ENCODE results near the gene SLC6A7. TPM values are rescaled to one million over a fixed set of nuclear protein-coding genes. Genes with fewer than 3 reads are reported as not detected.
A peak's percentile ranks its signal among the peaks of the same experiment; 100 is the strongest.

The SLC6A7 gene
- total and polyA plus RNA-seq, 2 donors from 2014 or later: not detected

DNA sequence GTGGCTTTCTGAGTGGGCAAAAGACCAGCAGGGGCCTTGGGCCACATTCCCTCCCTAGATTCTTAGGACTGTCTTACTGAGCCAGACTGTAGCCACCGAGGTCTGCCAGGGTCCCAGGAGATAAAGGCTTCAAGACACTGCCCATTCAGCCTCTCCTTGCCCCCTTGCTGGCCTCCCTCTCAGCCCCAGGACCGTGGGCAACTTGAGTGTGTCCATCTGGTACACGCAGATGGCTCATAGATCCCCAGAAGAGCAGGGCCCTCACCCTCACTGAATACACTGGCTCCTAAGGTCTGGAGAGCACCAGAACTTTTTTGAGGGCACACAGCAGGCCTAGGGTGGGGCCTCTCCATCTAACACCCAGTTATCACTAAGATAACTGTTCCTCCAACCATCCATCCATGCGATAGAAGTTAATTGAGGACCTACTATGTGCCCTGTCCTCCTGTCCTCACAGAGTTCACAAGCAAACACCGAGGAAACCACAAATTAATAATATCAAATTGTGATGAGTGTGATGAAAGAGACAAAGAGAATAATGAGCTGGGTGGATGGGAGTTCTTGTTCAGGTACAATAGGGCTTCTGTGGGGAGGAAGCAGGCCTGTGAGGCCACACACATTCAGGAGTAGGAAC lies 29.3 kb upstream of the SLC6A7 start:
- peaks cover 3 to 14% (median 11%) of the 10 kb centered on the region in 3 donors for H3K4me1 ChIP-seq (ENCODE audit: control insufficient read depth in 2 of 3, insufficient read depth in 2 of 3, low read depth in 1 of 3, low read length in 3 of 3)
- H3K27ac ChIP-seq (ENCODE audit: low read depth in 2 of 2, low read length in 2 of 2): peak overlapping the region; percentile 69 to 82
- no peak for DNase-seq
- intact Hi-C loops (cut with DNase I): no loop called here
- TF ChIP-seq, protein P1, sequence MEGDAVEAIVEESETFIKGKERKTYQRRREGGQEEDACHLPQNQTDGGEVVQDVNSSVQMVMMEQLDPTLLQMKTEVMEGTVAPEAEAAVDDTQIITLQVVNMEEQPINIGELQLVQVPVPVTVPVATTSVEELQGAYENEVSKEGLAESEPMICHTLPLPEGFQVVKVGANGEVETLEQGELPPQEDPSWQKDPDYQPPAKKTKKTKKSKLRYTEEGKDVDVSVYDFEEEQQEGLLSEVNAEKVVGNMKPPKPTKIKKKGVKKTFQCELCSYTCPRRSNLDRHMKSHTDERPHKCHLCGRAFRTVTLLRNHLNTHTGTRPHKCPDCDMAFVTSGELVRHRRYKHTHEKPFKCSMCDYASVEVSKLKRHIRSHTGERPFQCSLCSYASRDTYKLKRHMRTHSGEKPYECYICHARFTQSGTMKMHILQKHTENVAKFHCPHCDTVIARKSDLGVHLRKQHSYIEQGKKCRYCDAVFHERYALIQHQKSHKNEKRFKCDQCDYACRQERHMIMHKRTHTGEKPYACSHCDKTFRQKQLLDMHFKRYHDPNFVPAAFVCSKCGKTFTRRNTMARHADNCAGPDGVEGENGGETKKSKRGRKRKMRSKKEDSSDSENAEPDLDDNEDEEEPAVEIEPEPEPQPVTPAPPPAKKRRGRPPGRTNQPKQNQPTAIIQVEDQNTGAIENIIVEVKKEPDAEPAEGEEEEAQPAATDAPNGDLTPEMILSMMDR (IDR thresholded peaks at IDR 0.05; ENCODE audit: borderline replicate concordance, extremely low read depth, insufficient read depth): no peak
- FAIRE-seq: no peak
- H3K36me3 ChIP-seq (ENCODE audit: control insufficient read depth in 2 of 3, insufficient read depth in 3 of 3, low read length in 3 of 3): no peaks in the 10 kb centered on the region
- H3K9me3 ChIP-seq (ENCODE audit: control insufficient read depth in 2 of 3, insufficient read depth in 1 of 3, low read length in 3 of 3): no peaks in the 10 kb centered on the region
- no peak overlapping the region for H3K4me3 ChIP-seq (ENCODE audit: low read length in 3 of 3)
- peak overlapping the region in 1 of 3 donors; percentile 27 for H3K9ac ChIP-seq (ENCODE audit: low read length in 3 of 3)
- H3K27me3 ChIP-seq (ENCODE audit: control insufficient read depth, insufficient read depth, low read length): no peaks in the 10 kb centered on the region

DNA sequence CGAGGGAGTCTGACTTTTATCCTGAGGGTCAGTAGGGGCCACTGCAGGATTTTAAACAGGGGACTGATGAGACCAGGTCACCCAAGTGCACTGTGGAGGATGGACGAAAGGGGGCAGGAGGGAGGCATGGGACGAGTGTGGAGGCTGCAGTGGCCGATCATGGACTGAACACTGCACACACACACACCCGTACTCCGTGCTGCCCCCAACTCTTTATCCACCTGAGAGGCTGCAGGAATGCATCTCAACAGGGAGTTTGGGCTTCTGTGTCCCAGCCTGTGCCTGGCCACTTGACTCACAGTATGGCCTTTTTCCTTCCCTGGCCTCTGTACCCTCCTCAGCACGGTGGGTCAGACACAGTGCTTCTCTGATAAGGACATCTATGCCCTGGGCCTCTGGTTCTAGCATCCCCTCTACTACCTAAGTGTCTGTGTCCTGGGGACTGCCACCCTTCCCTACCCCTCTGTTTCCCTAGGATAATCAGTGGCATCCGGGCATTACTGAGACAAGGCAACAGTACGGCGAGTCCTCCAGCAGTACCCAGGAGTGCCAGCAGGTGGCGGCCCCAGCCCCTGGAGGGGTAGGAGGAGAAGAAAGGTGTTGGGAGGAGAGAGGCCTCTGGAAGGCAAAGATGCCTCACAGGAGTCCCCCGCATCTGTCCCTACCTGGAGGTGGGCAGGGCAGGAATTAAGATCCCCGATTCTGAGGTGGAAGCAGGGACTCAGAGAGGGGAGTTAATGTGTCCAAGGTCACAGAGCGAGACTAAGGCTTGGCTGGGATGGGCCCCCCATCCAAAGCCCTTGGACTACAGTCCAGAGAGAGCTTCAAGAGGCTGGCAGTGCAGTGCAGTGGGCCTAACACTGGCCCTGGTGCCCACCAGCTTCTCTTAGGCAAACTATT lies 28.4 kb upstream of the SLC6A7 start:
- Histone ChIP-seq H3K27ac (ENCODE audit: low read depth in 2 of 2, low read length in 2 of 2) (peak overlapping the region; percentile 8 to 69), H3K9ac (ENCODE audit: low read length in 3 of 3) (no peak overlapping the region), H3K4me1 (ENCODE audit: control insufficient read depth in 2 of 3, insufficient read depth in 2 of 3, low read depth in 1 of 3, low read length in 3 of 3) (peaks cover 0 to 14% (median 11%) of the 10 kb centered on the region in 3 donors), H3K36me3 (ENCODE audit: control insufficient read depth in 2 of 3, insufficient read depth in 3 of 3, low read length in 3 of 3) (no peaks in the 10 kb centered on the region), H3K27me3 (ENCODE audit: control insufficient read depth, insufficient read depth, low read length) (no peaks in the 10 kb centered on the region), H3K9me3 (ENCODE audit: control insufficient read depth in 2 of 3, insufficient read depth in 1 of 3, low read length in 3 of 3) (no peaks in the 10 kb centered on the region), H3K4me3 (ENCODE audit: low read length in 3 of 3) (no peak overlapping the region)
- FAIRE-seq: no peak
- intact Hi-C loops (cut with DNase I): no loop called here
- DNase-seq: peak; percentile 80 to 92 (median 85)
- TF ChIP-seq, protein P1 (IDR thresholded peaks at IDR 0.05; ENCODE audit: borderline replicate concordance, extremely low read depth, insufficient read depth): peak; percentile 92

DNA sequence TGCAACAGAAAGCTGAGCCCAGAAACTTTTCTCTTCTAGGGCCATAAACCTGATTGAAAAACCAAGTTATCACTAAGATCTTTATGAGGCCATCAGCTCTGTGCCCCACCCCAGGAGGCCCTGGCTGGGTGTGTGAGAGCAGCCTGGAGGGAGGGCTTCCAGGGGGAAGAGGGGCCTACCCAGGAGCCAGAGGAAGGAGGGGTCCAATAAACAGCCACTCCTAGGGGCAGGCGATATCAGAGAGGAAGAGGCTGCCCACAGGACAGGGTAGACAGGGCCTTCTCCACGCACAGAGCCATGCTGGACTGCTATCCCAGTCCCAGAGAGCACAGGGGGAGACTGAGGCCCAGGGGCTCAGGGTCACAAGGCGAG lies 27.7 kb upstream of the SLC6A7 start:
- H3K4me1 ChIP-seq (ENCODE audit: control insufficient read depth in 2 of 3, insufficient read depth in 2 of 3, low read depth in 1 of 3, low read length in 3 of 3): peaks cover 0 to 14% (median 11%) of the 10 kb centered on the region in 3 donors
- H3K9ac ChIP-seq (ENCODE audit: low read length in 3 of 3): no peak overlapping the region
- no peak overlapping the region for H3K27ac ChIP-seq (ENCODE audit: low read depth in 2 of 2, low read length in 2 of 2)
- TF ChIP-seq, protein P1 (IDR thresholded peaks at IDR 0.05; ENCODE audit: borderline replicate concordance, extremely low read depth, insufficient read depth): no peak
- DNase-seq: peak in 1 of 5 donors; percentile 65
- no peaks in the 10 kb centered on the region for H3K27me3 ChIP-seq (ENCODE audit: control insufficient read depth, insufficient read depth, low read length)
- intact Hi-C loops (cut with DNase I): no loop called here
- no peaks in the 10 kb centered on the region for H3K9me3 ChIP-seq (ENCODE audit: control insufficient read depth in 2 of 3, insufficient read depth in 1 of 3, low read length in 3 of 3)
- no peaks in the 10 kb centered on the region for H3K36me3 ChIP-seq (ENCODE audit: control insufficient read depth in 2 of 3, insufficient read depth in 3 of 3, low read length in 3 of 3)
- no peak for FAIRE-seq
- no peak overlapping the region for H3K4me3 ChIP-seq (ENCODE audit: low read length in 3 of 3)

Data from kidney (tissue), 14 donors.